PFSK-1 (cell line): ENCODE results near the gene CD274.

Source experiments
- FOXP2 ChIP-seq: optimal IDR thresholded peaks from 2 replicates; pipeline ENCODE3; 2011; ENCODE audit warnings: borderline replicate concordance, control low read depth, inconsistent platforms; ENCODE audit not compliant: insufficient read depth; ENCODE audit errors: extremely low read length, extremely low read depth
- POLR2AphosphoS5 ChIP-seq: IDR thresholded peaks from 2 replicates; pipeline ENCODE4 v1.6.1; 2012; ENCODE audit warnings: low read depth, mild to moderate bottlenecking, control low read depth, low read length, moderate library complexity
- REST ChIP-seq, 2 experiments: IDR thresholded peaks; 2 replicates each; pipeline versions ENCODE4 v1.6.1 to v1.8.0; 2011 to 2012; ENCODE audit warnings: low read depth in 2 of 2, low read length in 2 of 2, control low read depth in 1 of 2, inconsistent platforms in 1 of 2, mild to moderate bottlenecking in 1 of 2, moderate library complexity in 1 of 2; ENCODE audit not compliant: insufficient read depth in 1 of 2
- SIN3A ChIP-seq: IDR thresholded peaks from 2 replicates; pipeline ENCODE4 v1.6.1; 2012; ENCODE audit warnings: mild to moderate bottlenecking, low read length, moderate library complexity, borderline replicate concordance; ENCODE audit not compliant: insufficient read depth
- TAF1 ChIP-seq: IDR thresholded peaks from 2 replicates; pipeline ENCODE4 v1.6.1; 2012; ENCODE audit warnings: low read length, control low read depth, borderline replicate concordance; ENCODE audit not compliant: insufficient read depth

Gene CD274

GRCh38 chr9:5514617-5515260, 64.4 kb downstream of the CD274 start:
- TF ChIP-seq POLR2AphosphoS5 (no peak), REST (IDR thresholded peaks at IDR 0.05; ENCODE audit: insufficient read depth in 1 of 2, low read depth in 2 of 2, low read length in 2 of 2) (no peak), TAF1 (no peak), FOXP2 (no peak), SIN3A (no peak)

GRCh38 chr9:5515261-5515650, 64.9 kb downstream of the CD274 start:
- no peak for TF ChIP-seq SIN3A
- no peak for TF ChIP-seq POLR2AphosphoS5
- TF ChIP-seq FOXP2, result no peak
- no peak for TF ChIP-seq REST (IDR thresholded peaks at IDR 0.05; ENCODE audit: insufficient read depth in 1 of 2, low read depth in 2 of 2, low read length in 2 of 2)
- TF ChIP-seq TAF1, result no peak

- no peak for TF ChIP-seq SIN3A
- no peak for TF ChIP-seq FOXP2
- TF ChIP-seq TAF1, result no peak
- TF ChIP-seq REST (IDR thresholded peaks at IDR 0.05; ENCODE audit: insufficient read depth in 1 of 2, low read depth in 2 of 2, low read length in 2 of 2), result no peak
- TF ChIP-seq POLR2AphosphoS5, result no peak
Observed at GRCh38 chr9:5516453-5517220, 66.3 kb downstream of the CD274 start.

GRCh38 chr9:5518171-5518936, 68.0 kb downstream of the CD274 start:
- TF ChIP-seq SIN3A, result no peak
- TF ChIP-seq FOXP2, result no peak
- no peak for TF ChIP-seq POLR2AphosphoS5
- TF ChIP-seq TAF1, result no peak
- no peak for TF ChIP-seq REST (IDR thresholded peaks at IDR 0.05; ENCODE audit: insufficient read depth in 1 of 2, low read depth in 2 of 2, low read length in 2 of 2)
